GM20000 (cell line): Measurements from ENCODE around the gene SEC14L2.

Experiments used
- DNase-seq: peaks from one replicate; pipeline ENCODE4 v3.0.0; 2012; ENCODE audit warnings: low spot score
- CTCF ChIP-seq: IDR thresholded peaks from 2 replicates; pipeline ENCODE4 v1.5.1; 2012; ENCODE audit warnings: mild to moderate bottlenecking, control low read depth; ENCODE audit errors: extremely low read depth, missing control alignments

The SEC14L2 gene

GRCh38 chr22:30396871-30397655, at the start of gene SEC14L2:
Gene SEC14L2 (plus strand): TSS chr22:30397018. CDS start chr22:30397117, 99 bp downstream.
- peak; percentile 56 for DNase-seq
- no peak for TF ChIP-seq CTCF

- DNase-seq = no peak
- no peak for TF ChIP-seq CTCF
These were observed 49.4 kb upstream of the SEC14L2 start for GRCh38 chr22:30347255-30347892.

GRCh38 chr22:30348404-30348803, 48.4 kb upstream of the SEC14L2 start:
- no peak for TF ChIP-seq CTCF

GRCh38 chr22:30348809-30349208, 48.0 kb upstream of the SEC14L2 start:
- TF ChIP-seq CTCF = no peak
- no peak for DNase-seq

More at GRCh38 chr22:30348404-30348803, 48.4 kb upstream of the SEC14L2 start:
- DNase-seq = no peak

GRCh38 chr22:30351226-30351625, 45.6 kb upstream of the SEC14L2 start:
- no peak for TF ChIP-seq CTCF
- no peak for DNase-seq

GRCh38 chr22:30354644-30355043, 42.2 kb upstream of the SEC14L2 start:
- no peak for DNase-seq
- no peak for TF ChIP-seq CTCF
